ENCODE data around the gene ARHGEF6.

The ARHGEF6 gene

GRCh38 chrX:136733613-136734012 lies 47.1 kb downstream of the ARHGEF6 start:
- Histone ChIP-seq H3K36me3 (ENCODE audit: control insufficient read depth in 2 of 2, insufficient read depth in 2 of 2, low read length in 2 of 2) (no peaks in the 10 kb centered on the region), H3K4me1 (ENCODE audit: control insufficient read depth in 2 of 2, insufficient read depth in 2 of 2, low read length in 2 of 2) (no peaks in the 10 kb centered on the region), H3K9me3 (ENCODE audit: control insufficient read depth in 2 of 2, low read length in 2 of 2) (no peaks in the 10 kb centered on the region), H3K4me3 (ENCODE audit: low read length in 2 of 2) (no peak overlapping the region), H3K9ac (ENCODE audit: low read depth in 1 of 2, low read length in 2 of 2) (no peak overlapping the region), H3K27me3 (ENCODE audit: control insufficient read depth in 2 of 2, insufficient read depth in 2 of 2, low read length in 2 of 2) (peaks cover 0 to 2% of the 10 kb centered on the region in 2 donors), H3K27ac (ENCODE audit: low read depth in 2 of 2, low read length in 2 of 2) (no peak overlapping the region)

DNA sequence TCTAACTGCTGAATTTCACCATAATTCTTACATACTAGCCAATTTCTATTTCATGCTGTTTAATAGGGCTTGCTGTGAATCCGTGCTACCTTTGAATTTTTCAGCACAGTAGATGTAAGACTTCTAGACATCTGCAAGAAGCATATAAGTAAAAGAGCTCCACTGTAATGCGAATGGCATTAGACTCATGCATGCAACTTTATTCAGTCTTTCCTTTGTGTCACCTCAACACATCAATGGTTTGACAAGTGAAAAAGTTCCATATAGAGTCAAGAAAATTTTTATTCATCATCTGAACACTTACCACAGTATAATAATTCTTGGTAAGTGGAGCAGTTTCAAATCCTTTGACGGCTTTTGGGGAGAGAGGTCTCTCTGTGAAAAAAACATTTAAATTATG lies 48.9 kb downstream of the ARHGEF6 start:
- H3K9ac ChIP-seq (ENCODE audit: low read depth in 1 of 2, low read length in 2 of 2) = no peak overlapping the region
- H3K9me3 ChIP-seq (ENCODE audit: control insufficient read depth in 2 of 2, low read length in 2 of 2) = no peaks in the 10 kb centered on the region
- no peaks in the 10 kb centered on the region for H3K4me1 ChIP-seq (ENCODE audit: control insufficient read depth in 2 of 2, insufficient read depth in 2 of 2, low read length in 2 of 2)
- no peak overlapping the region for H3K27ac ChIP-seq (ENCODE audit: low read depth in 2 of 2, low read length in 2 of 2)
- H3K36me3 ChIP-seq (ENCODE audit: control insufficient read depth in 2 of 2, insufficient read depth in 2 of 2, low read length in 2 of 2) = no peaks in the 10 kb centered on the region
- no peak overlapping the region for H3K4me3 ChIP-seq (ENCODE audit: low read length in 2 of 2)
- H3K27me3 ChIP-seq (ENCODE audit: control insufficient read depth in 2 of 2, insufficient read depth in 2 of 2, low read length in 2 of 2) = peaks cover 0 to 2% of the 10 kb centered on the region in 2 donors

DNA sequence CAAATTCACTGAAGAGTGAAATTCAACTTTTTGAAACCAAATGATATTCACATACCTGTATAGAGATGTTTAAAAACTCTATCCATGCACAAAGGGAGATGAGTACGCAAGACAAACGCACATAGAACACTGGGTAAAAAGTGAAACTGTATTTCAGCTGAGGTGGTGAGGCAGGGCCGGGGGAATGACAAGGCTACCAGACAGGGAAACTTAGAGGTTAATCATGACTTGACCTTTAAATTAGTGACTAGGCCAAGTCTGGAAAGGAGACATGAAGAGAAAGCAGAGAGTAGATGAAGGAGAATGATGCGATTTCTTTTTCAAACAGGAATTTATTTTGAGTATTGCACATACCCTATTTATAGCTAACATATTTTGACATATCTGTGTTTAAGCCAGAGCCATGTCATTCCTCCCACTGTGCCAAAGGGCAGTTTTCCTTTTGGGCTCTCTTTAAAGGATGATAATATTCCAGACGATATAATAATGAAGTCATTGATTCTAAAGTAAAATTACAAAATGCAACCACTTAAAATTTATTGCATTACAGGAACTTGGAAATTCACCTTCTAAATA lies 49.4 kb downstream of the ARHGEF6 start:
- Histone ChIP-seq H3K9ac (ENCODE audit: low read depth in 1 of 2, low read length in 2 of 2) (no peak overlapping the region), H3K4me1 (ENCODE audit: control insufficient read depth in 2 of 2, insufficient read depth in 2 of 2, low read length in 2 of 2) (no peaks in the 10 kb centered on the region), H3K9me3 (ENCODE audit: control insufficient read depth in 2 of 2, low read length in 2 of 2) (no peaks in the 10 kb centered on the region), H3K27ac (ENCODE audit: low read depth in 2 of 2, low read length in 2 of 2) (no peak overlapping the region), H3K4me3 (ENCODE audit: low read length in 2 of 2) (no peak overlapping the region), H3K36me3 (ENCODE audit: control insufficient read depth in 2 of 2, insufficient read depth in 2 of 2, low read length in 2 of 2) (no peaks in the 10 kb centered on the region), H3K27me3 (ENCODE audit: control insufficient read depth in 2 of 2, insufficient read depth in 2 of 2, low read length in 2 of 2) (peaks cover 0 to 2% of the 10 kb centered on the region in 2 donors)

- Histone ChIP-seq H3K4me3 (ENCODE audit: low read length in 2 of 2) (no peak overlapping the region), H3K9me3 (ENCODE audit: control insufficient read depth in 2 of 2, low read length in 2 of 2) (no peaks in the 10 kb centered on the region), H3K27ac (ENCODE audit: low read depth in 2 of 2, low read length in 2 of 2) (no peak overlapping the region), H3K27me3 (ENCODE audit: control insufficient read depth in 2 of 2, insufficient read depth in 2 of 2, low read length in 2 of 2) (peaks cover 0 to 2% of the 10 kb centered on the region in 2 donors), H3K4me1 (ENCODE audit: control insufficient read depth in 2 of 2, insufficient read depth in 2 of 2, low read length in 2 of 2) (no peaks in the 10 kb centered on the region), H3K36me3 (ENCODE audit: control insufficient read depth in 2 of 2, insufficient read depth in 2 of 2, low read length in 2 of 2) (no peaks in the 10 kb centered on the region), H3K9ac (ENCODE audit: low read depth in 1 of 2, low read length in 2 of 2) (no peak overlapping the region)
Observed at GRCh38 chrX:136728393-136728792, 52.3 kb downstream of the ARHGEF6 start.

GRCh38 chrX:136725441-136726104 lies 55.2 kb downstream of the ARHGEF6 start:
- Histone ChIP-seq H3K36me3 (ENCODE audit: control insufficient read depth in 2 of 2, insufficient read depth in 2 of 2, low read length in 2 of 2) (no peaks in the 10 kb centered on the region), H3K27ac (ENCODE audit: low read depth in 2 of 2, low read length in 2 of 2) (no peak overlapping the region), H3K4me3 (ENCODE audit: low read length in 2 of 2) (no peak overlapping the region), H3K9me3 (ENCODE audit: control insufficient read depth in 2 of 2, low read length in 2 of 2) (no peaks in the 10 kb centered on the region), H3K4me1 (ENCODE audit: control insufficient read depth in 2 of 2, insufficient read depth in 2 of 2, low read length in 2 of 2) (no peaks in the 10 kb centered on the region), H3K27me3 (ENCODE audit: control insufficient read depth in 2 of 2, insufficient read depth in 2 of 2, low read length in 2 of 2) (no peaks in the 10 kb centered on the region), H3K9ac (ENCODE audit: low read depth in 1 of 2, low read length in 2 of 2) (no peak overlapping the region)

GRCh38 chrX:136718091-136718490 lies 62.6 kb downstream of the ARHGEF6 start:
- Histone ChIP-seq H3K36me3 (ENCODE audit: control insufficient read depth in 2 of 2, insufficient read depth in 2 of 2, low read length in 2 of 2) (no peaks in the 10 kb centered on the region), H3K9ac (ENCODE audit: low read depth in 1 of 2, low read length in 2 of 2) (no peak overlapping the region), H3K4me1 (ENCODE audit: control insufficient read depth in 2 of 2, insufficient read depth in 2 of 2, low read length in 2 of 2) (no peaks in the 10 kb centered on the region), H3K9me3 (ENCODE audit: control insufficient read depth in 2 of 2, low read length in 2 of 2) (no peaks in the 10 kb centered on the region), H3K4me3 (ENCODE audit: low read length in 2 of 2) (no peak overlapping the region), H3K27me3 (ENCODE audit: control insufficient read depth in 2 of 2, insufficient read depth in 2 of 2, low read length in 2 of 2) (no peaks in the 10 kb centered on the region), H3K27ac (ENCODE audit: low read depth in 2 of 2, low read length in 2 of 2) (no peak overlapping the region)

GRCh38 chrX:136714626-136715599 lies 65.8 kb downstream of the ARHGEF6 start:
- H3K27me3 ChIP-seq (ENCODE audit: control insufficient read depth in 2 of 2, insufficient read depth in 2 of 2, low read length in 2 of 2) = no peaks in the 10 kb centered on the region
- H3K9me3 ChIP-seq (ENCODE audit: control insufficient read depth in 2 of 2, low read length in 2 of 2) = no peaks in the 10 kb centered on the region
- H3K4me3 ChIP-seq (ENCODE audit: low read length in 2 of 2) = no peak overlapping the region
- H3K9ac ChIP-seq (ENCODE audit: low read depth in 1 of 2, low read length in 2 of 2) = no peak overlapping the region
- H3K27ac ChIP-seq (ENCODE audit: low read depth in 2 of 2, low read length in 2 of 2) = no peak overlapping the region
- H3K4me1 ChIP-seq (ENCODE audit: control insufficient read depth in 2 of 2, insufficient read depth in 2 of 2, low read length in 2 of 2) = no peaks in the 10 kb centered on the region
- H3K36me3 ChIP-seq (ENCODE audit: control insufficient read depth in 2 of 2, insufficient read depth in 2 of 2, low read length in 2 of 2) = no peaks in the 10 kb centered on the region

DNA sequence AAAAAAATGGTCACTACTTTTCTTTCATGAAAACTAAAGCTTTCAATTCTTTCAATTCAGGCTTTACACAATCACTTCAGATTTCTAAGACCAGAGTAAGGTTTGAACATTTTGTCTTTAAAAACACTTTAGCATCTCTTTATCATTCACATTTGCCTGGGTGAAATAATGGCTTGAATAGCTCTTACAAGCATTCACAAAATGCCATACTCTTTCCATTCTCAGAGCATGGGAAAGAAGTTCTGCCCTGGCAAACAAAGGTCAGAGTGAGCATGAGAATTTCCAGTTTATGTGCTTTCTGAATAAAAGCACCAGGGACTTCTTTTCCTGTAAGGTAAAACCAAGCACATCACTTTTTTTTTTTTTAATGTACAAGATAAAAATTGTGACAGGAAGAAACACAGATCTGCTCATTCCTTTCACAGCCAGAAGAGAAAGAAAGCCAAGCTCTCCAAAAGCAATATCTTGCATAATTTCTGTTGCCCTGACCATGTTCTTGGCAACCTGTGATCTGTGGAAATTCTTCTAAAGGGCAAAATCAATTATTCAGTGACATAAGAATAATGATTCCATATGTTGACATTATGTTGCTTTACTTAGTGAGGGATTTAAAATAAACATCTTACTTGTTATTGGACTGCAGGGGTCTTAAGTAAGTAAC lies 68.0 kb downstream of the ARHGEF6 start:
- H3K4me1 ChIP-seq (ENCODE audit: control insufficient read depth in 2 of 2, insufficient read depth in 2 of 2, low read length in 2 of 2) = no peaks in the 10 kb centered on the region
- no peak overlapping the region for H3K9ac ChIP-seq (ENCODE audit: low read depth in 1 of 2, low read length in 2 of 2)
- H3K9me3 ChIP-seq (ENCODE audit: control insufficient read depth in 2 of 2, low read length in 2 of 2) = no peaks in the 10 kb centered on the region

DNA sequence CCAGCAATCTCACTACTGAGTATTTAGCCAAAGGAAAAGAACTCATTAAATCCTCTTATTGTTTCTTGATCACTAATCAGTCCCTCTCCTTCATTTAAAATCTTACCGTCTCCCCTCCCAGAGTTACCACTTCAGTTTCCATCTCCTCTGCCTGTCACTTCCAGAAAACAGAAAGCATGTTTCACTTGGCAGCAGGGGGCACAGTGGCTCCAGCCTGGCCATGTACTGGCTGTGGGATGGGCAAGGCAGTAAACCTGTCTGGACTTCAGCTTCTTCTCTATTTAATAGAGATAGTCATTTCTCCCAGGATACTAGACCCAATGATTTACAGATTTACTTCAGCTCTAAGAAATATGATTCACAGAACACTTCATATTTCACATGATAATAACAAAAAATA lies 69.6 kb downstream of the ARHGEF6 start:
- no peaks in the 10 kb centered on the region for H3K4me1 ChIP-seq (ENCODE audit: control insufficient read depth in 2 of 2, insufficient read depth in 2 of 2, low read length in 2 of 2)
- no peak overlapping the region for H3K27ac ChIP-seq (ENCODE audit: low read depth in 2 of 2, low read length in 2 of 2)
- H3K4me3 ChIP-seq (ENCODE audit: low read length in 2 of 2) = no peak overlapping the region
- H3K9ac ChIP-seq (ENCODE audit: low read depth in 1 of 2, low read length in 2 of 2) = no peak overlapping the region
- H3K27me3 ChIP-seq (ENCODE audit: control insufficient read depth in 2 of 2, insufficient read depth in 2 of 2, low read length in 2 of 2) = no peaks in the 10 kb centered on the region
- H3K9me3 ChIP-seq (ENCODE audit: control insufficient read depth in 2 of 2, low read length in 2 of 2) = no peaks in the 10 kb centered on the region
- H3K36me3 ChIP-seq (ENCODE audit: control insufficient read depth in 2 of 2, insufficient read depth in 2 of 2, low read length in 2 of 2) = peaks cover 0 to 2% of the 10 kb centered on the region in 2 donors

More for the DNA sequence above, 68.0 kb downstream of the ARHGEF6 start:
- no peak overlapping the region for H3K27ac ChIP-seq (ENCODE audit: low read depth in 2 of 2, low read length in 2 of 2)
- no peaks in the 10 kb centered on the region for H3K36me3 ChIP-seq (ENCODE audit: control insufficient read depth in 2 of 2, insufficient read depth in 2 of 2, low read length in 2 of 2)
- H3K27me3 ChIP-seq (ENCODE audit: control insufficient read depth in 2 of 2, insufficient read depth in 2 of 2, low read length in 2 of 2) = no peaks in the 10 kb centered on the region
- H3K4me3 ChIP-seq (ENCODE audit: low read length in 2 of 2) = no peak overlapping the region
